SH-SY5Y (cell line): ENCODE measurements around the gene STON2.

ENCODE experiments used
- GATA2 ChIP-seq: IDR thresholded peaks from 2 replicates; pipeline ENCODE4 v1.6.1; 2011; ENCODE audit warnings: mild to moderate bottlenecking, low read depth, low read length
- GATA3 ChIP-seq: IDR thresholded peaks from 2 replicates; pipeline ENCODE4 v1.6.1; 2011; ENCODE audit warnings: low read depth, mild to moderate bottlenecking, low read length, moderate library complexity

- no peak for TF ChIP-seq GATA2
- no peak for TF ChIP-seq GATA3
These were observed 59.9 kb downstream of the STON2 start for GRCh38 chr14:81340201-81340600.
